Non-pigmented ciliary epithelial cell (primary cell): ENCODE data around the gene RYR2.
A peak's percentile ranks its signal among the peaks of the same experiment; 100 is the strongest.

Experiments used
- DNase-seq: peaks from one replicate; pipeline ENCODE4 v3.0.0-alpha.2; 2010; ENCODE audit warnings: low read depth

Gene RYR2

GRCh38 chr1:237672748-237673147 lies 630.8 kb downstream of the RYR2 start:
- DNase-seq = no peak

DNA sequence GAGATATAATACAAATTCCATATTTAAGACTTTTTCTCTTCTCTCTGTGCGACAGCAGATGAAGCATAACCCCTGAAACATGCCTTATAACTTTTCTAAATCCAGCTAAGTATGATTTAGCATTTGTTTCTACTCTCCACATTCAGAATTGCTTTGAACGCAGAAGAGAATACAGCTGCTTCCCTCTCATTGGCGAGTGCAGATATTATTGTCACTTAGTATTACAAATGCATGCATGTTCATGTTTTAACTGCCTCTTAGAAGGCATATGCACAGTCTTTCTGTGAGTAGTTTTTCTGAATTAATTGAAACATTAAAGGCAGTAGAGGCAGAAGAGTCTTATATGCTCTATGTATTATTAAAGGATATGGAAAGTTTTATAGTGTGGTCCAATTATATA lies 631.6 kb downstream of the RYR2 start:
- DNase-seq = no peak

DNA sequence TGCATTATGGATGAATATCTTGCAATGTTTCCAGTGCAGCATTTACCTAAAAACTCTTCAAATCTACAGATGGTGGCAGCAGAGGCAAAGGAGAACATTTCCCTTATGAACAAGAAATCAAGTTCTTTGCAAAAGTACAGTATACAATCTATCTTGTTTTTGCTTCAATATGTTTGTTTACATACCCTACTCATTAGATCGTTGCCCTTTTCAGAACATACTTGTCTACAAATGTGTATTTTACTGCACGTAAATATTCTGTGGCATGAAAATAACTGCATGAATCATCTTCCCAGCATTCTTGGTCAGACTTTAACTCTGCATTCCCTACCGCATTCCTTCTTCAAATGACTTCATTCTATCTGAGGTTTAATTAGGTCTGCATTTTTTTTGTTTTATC lies 636.0 kb downstream of the RYR2 start:
- DNase-seq = peak; percentile 55

DNA sequence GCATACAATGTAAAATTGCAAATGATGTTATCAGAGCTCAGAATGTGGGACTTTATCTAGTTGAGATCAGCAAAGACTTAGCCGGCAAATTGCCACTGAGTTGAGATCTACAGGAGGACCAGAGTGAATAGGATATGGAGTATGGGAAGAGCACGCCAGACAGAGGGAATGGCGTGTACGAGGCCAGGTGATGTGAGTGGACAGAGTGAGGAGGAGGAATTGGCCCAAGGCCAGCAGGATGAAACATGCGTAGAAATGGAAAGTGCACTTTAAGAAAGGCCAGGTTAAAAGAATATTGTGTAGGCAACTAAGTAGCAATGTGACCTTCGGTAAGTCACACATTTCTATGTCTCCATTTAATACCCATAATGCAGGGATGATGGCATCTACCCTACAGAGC lies 637.7 kb downstream of the RYR2 start:
- no peak for DNase-seq

GRCh38 chr1:237681210-237681609 lies 639.2 kb downstream of the RYR2 start:
- DNase-seq = no peak

DNA sequence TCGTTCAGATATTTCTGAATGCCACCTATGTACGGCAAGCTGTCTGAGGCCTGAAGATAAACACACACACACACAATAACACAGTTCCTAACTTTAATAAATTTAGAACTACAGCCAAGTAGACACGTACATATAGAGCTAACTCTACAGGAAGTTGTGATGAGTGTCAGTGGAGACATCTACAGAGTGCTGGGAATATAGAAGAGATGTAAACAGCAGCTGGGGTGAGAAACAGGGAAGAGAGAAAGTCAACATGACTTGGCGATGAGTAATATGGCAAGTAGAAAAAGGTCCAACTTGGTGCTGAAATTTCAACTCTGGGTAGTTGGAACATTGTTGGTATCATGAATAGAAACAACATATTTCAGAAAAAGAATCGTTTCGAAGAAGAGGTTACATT lies 642.3 kb downstream of the RYR2 start:
- DNase-seq = no peak

DNA sequence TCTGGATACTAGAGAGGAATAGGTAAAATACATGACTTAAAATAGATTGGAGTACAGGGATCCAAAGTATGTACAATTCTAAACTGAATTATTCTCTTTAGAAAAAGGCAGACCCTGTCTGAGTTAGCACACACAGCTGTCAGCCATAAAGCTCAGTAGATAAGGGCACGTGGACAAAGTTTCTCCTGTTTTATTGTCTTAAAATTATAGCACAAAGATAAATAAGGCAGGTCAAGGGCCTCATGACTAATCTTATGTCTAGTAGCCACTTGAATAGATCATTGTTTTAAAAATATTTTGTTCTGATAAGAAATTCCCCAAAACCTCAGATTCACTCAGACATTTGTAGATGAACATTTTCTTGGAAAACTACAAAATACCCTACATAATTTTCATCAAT lies 643.6 kb downstream of the RYR2 start:
- DNase-seq = no peak

- DNase-seq = no peak
Observed at GRCh38 chr1:237687804-237688203, 645.8 kb downstream of the RYR2 start.

DNA sequence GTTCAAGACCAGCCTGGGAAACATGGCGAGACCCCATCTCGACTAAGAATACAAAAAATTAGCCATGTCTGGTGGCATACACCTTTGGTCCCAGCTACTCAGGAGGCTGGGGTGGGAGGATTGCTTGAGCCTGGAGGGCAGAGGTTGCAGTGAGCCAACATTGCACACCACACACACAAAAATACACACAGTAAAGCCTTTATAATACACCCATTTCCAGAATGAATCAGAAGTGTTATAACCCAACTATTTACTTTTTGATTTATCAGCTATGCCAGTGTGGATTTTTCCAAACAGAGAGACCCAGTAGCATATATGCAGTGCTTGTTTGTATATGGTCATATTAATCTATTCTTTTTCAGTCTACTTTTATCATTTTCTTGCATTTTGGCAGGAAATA lies 648.7 kb downstream of the RYR2 start:
- DNase-seq = no peak

DNA sequence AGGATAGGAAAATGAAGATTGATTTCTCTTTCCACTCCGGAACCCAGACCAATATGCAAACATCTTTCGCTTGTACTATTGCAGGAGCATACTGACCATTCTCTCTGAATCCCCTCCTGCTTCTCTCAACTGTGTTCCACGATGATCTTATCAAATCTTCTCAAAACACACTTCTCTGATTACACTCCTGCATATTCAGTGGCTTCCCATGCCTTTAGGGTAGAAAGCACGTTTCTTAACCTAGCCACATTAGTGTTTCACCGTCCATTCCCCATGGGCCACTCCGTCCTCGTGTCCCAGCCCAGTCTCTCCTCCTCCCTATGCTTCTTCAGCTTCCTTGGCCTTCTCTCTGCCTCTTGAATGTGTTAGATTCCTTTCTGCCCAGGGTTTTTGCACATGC lies 650.3 kb downstream of the RYR2 start:
- DNase-seq = no peak

DNA sequence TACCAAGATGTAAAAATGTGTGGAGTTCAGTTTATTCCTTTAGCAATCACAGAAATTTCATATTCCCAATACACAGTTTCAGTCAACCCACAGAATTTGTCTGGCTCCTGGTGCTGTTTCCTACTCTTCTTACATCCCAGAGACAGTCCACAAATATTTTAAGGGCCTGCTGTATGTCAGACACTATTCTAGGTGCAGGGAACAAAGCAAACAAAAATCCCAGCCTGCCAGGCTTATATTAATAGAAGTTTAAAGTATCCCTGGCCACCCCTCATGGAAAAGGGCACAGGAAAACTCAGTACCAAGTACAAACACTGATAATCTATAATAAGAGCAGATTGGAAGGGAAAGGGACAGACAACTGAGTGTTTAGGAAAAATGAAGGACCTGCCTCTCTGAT lies 653.9 kb downstream of the RYR2 start:
- no peak for DNase-seq

- no peak for DNase-seq
Observed at GRCh38 chr1:237700181-237700580, 658.2 kb downstream of the RYR2 start.

GRCh38 chr1:237701534-237701933 lies 659.5 kb downstream of the RYR2 start:
- no peak for DNase-seq

- no peak for DNase-seq
Observed at GRCh38 chr1:237702161-237702560, 660.2 kb downstream of the RYR2 start.

- no peak for DNase-seq
Observed at GRCh38 chr1:237705462-237705861, 663.5 kb downstream of the RYR2 start.

- DNase-seq = no peak
Observed at GRCh38 chr1:237709355-237709754, 667.4 kb downstream of the RYR2 start.

DNA sequence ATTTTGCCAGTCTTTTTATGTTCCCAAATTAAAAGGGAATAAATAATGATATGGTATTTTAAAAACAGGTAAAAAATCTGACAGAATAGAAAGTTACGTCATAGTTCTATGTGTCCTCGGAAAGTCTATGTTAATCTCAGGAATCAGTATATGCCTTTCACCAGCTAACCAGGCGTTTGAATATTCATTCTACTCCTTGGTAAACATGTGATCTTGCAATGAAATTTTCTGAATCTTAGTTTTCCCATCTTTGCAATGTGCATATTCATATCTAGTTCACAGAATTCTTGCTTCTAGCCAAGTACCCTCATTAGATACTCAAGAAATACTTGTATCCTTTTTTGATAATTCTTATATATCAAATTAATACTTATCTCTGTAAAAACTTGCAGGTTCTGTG lies 669.3 kb downstream of the RYR2 start:
- no peak for DNase-seq

DNA sequence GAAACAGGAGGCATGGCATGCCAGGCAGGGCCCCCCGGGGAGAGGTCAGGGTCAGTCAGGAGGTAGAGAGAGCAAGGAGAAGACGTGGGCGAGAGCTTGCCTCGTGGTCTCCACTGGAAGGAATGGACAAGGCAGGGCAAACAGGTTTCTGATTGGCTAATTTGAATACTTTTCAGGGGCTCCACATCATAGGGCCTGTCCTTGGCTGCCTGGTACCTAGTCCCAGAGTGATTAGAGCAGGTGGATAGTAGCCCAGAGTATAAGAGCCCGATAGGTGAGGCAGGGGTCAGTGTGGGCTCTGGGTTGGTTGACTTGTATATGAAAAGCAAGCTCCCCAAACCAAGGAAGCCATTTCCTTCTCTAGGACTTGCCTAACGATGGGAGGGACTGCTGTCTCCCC lies 670.1 kb downstream of the RYR2 start:
- no peak for DNase-seq

GRCh38 chr1:237712586-237713157 lies 670.7 kb downstream of the RYR2 start:
- no peak for DNase-seq

DNA sequence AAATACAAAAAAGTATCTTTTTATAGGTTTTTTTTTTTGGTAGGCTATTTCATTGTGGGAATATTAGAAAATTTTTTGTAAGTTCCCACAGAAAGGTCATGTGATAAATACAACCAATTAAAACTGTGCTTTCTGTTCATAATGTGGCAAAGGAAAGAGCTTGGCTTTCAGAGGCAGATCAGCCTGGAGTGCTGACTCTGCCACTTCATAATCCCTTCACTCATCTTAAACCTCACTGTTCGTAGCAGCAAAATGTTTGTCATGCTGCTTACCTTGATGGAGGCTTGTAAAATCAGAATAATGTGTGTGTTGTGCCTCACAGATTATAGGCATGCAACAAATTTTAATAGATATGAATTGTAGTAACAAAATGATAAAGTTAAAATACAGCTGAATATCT lies 671.9 kb downstream of the RYR2 start:
- no peak for DNase-seq

GRCh38 chr1:237717106-237717505 lies 675.1 kb downstream of the RYR2 start:
- DNase-seq = no peak

DNA sequence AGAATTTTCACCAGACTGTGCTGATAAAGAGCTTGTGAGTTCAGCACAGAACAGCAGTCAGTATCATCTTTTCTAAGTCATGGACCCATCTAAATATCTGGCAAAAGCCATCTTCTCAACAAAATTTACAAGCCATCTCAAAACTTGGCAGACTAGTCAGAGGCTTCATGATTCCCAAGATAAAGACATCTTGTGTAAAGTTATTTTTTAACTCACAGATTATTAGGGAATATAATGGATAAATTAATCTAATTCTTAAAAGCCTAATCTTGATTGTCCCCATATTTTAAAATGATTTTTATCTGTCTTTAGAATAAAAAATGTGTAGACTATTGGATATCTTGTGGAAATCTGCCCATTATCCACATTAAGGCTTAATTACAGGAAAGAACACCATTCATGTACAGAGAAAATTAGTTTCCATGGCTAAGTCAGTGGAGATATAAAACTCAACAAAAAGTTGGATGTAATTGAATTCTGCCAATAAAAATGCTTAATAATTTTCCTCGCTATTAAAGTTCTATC lies 688.9 kb downstream of the RYR2 start:
- DNase-seq = no peak

DNA sequence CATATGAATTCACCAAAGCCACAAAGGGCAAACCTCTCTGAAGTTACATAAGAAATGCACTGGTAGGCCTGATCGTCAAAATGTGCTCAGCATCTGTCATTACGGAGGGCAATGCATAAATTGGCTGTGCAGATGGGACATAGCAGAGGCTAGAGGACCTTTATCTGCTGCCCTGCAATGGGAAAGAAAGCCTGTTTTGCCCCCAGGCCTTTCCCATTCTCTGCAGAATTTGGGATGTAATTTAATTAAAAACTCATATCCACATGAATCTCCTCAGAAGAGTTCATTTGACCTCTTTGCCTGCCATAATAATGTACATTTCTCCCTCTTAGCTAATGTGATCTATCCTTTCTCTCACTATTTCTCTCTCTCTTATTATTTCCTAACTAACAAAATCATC lies 690.7 kb downstream of the RYR2 start:
- DNase-seq = no peak

DNA sequence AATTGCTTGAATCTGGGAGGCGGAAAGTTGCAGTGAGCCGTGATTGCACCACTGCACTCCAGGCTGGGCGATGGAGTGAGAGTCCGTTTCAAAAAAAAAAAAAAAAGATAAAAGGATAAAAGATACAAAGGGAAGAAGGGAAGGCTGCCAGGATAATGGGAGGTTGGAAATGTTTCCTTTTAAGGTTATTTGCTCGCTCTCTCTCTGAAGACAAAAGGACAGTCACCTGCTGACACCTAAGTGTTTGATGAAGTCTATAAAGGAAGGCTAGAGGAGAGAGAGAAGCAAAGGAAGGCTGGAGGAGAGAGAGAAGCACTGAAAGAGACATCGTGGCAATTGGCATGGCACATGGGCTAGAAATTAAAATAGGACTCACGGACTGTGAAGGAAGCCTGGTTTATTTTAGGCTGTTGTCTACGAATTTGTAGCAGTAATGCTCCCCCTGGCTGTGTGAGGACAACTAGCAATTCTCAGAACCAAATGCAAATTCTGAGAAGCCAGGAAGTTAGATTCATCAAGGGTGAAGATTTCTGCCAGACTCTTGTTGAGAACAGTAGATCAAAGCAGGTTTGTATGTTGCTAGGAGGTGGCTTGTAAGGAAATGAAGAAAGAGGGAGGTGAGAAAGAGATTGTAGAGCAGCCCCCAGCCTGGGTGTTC lies 694.5 kb downstream of the RYR2 start:
- no peak for DNase-seq
